Keratinocyte (primary cell): ENCODE data around the gene TM9SF2. TPM values are rescaled to one million over a fixed set of nuclear protein-coding genes. Genes with fewer than 3 reads are reported as not detected.

Experiments used
- DNase-seq: peaks from one replicate; pipeline ENCODE4 v3.0.0-alpha.2; 2011; ENCODE audit warnings: low read depth, missing footprints, low spot score
- FAIRE-seq: peaks from 2 replicates; lab custom pipeline; 2011; peaks lifted over from hg19 to GRCh38; lab: Jason Lieb, UNC
- H2AFZ ChIP-seq: 2 replicates; pipeline ENCODE4 v1.6.0; 2012; ENCODE audit warnings: low read length, control low read depth, inconsistent platforms; ENCODE audit not compliant: control insufficient read depth
- H3K27ac ChIP-seq: 2 replicates; pipeline ENCODE4 v1.5.1; 2011; ENCODE audit warnings: low read length; ENCODE audit not compliant: control insufficient read depth, insufficient read depth
- H3K27me3 ChIP-seq: 3 replicates; pipeline ENCODE4 v1.6.0; 2011; ENCODE audit warnings: low read length; ENCODE audit not compliant: control insufficient read depth, insufficient read depth; ENCODE audit errors: extremely low read depth
- H3K36me3 ChIP-seq, 2 experiments: 2 replicates in 1 of 2; 3 replicates in 1 of 2; pipeline ENCODE4 v1.5.1; 2011; ENCODE audit warnings: low read length in 2 of 2, mild to moderate bottlenecking in 1 of 2; ENCODE audit not compliant: control insufficient read depth in 2 of 2, insufficient read depth in 2 of 2; ENCODE audit errors: extremely low read depth in 1 of 2
- H3K4me1 ChIP-seq: 3 replicates; pipeline ENCODE4 v1.5.1; 2011; ENCODE audit warnings: low read length; ENCODE audit not compliant: control insufficient read depth, insufficient read depth; ENCODE audit errors: extremely low read depth
- H3K4me2 ChIP-seq: 3 replicates; pipeline ENCODE4 v1.6.0; 2011; ENCODE audit warnings: low read depth, low read length; ENCODE audit not compliant: control insufficient read depth, insufficient read depth; ENCODE audit errors: extremely low read depth
- H3K4me3 ChIP-seq, 3 experiments: fragments of 200-600 bp in 1 of 3; sonication (generic) in 1 of 3; 2 replicates in 2 of 3; 3 replicates in 1 of 3; pipeline ENCODE4 v1.5.1; 2011 to 2016; ENCODE audit warnings: low read length in 3 of 3, mild to moderate bottlenecking in 3 of 3, control low read depth in 2 of 3, inconsistent platforms in 1 of 3, low read depth in 1 of 3, mixed read lengths in 1 of 3, mixed run types in 1 of 3, moderate library complexity in 1 of 3; ENCODE audit not compliant: control insufficient read depth in 2 of 3, insufficient read depth in 2 of 3; ENCODE audit errors: extremely low read depth in 1 of 3
- H3K79me2 ChIP-seq: 2 replicates; pipeline ENCODE4 v1.6.0; 2012; ENCODE audit warnings: low read length; ENCODE audit not compliant: control insufficient read depth, insufficient read depth
- H3K9ac ChIP-seq: 3 replicates; pipeline ENCODE4 v1.6.0; 2011; ENCODE audit warnings: low read length; ENCODE audit not compliant: control insufficient read depth, insufficient read depth; ENCODE audit errors: extremely low read depth
- H3K9me1 ChIP-seq: 3 replicates; pipeline ENCODE4 v1.6.0; 2011; ENCODE audit warnings: low read length; ENCODE audit not compliant: control insufficient read depth, insufficient read depth; ENCODE audit errors: extremely low read depth
- H3K9me3 ChIP-seq: 2 replicates; pipeline ENCODE4 v1.5.1; 2012; ENCODE audit warnings: low read depth, low read length; ENCODE audit not compliant: control insufficient read depth
- H4K20me1 ChIP-seq: 3 replicates; pipeline ENCODE4 v1.6.0; 2011; ENCODE audit warnings: low read length; ENCODE audit not compliant: control insufficient read depth, insufficient read depth; ENCODE audit errors: extremely low read depth
- CTCF ChIP-seq, 3 experiments: IDR thresholded peaks in 1 of 3; conservative IDR thresholded peaks in 1 of 3; optimal IDR thresholded peaks in 1 of 3; 2 replicates in 2 of 3; 3 replicates in 1 of 3; pipeline versions ENCODE3 to v1.5.1; 2011; ENCODE audit warnings: low read length in 3 of 3, mild to moderate bottlenecking in 3 of 3, moderate library complexity in 2 of 3, control low read depth in 1 of 3, inconsistent platforms in 1 of 3; ENCODE audit not compliant: insufficient read depth in 2 of 3; ENCODE audit errors: extremely low read depth in 1 of 3
- EZH2 ChIP-seq: IDR thresholded peaks from one replicate; pipeline ENCODE4 v1.6.1; 2012; ENCODE audit warnings: inconsistent platforms, mild to moderate bottlenecking, low read length, moderate library complexity
- dilution Hi-C: fragments of 300-500 bp; cut with MboI; formaldehyde crosslinking; loops from one replicate; pipeline ENCODE4 v1.7.0; 2020; ENCODE audit warnings: low sequenced_read_pairs; ENCODE audit not compliant: extremely low pct_ligation_motif_present
- polyA plus RNA-seq, 5 experiments: library from polyadenylated mRNA; depleted of rRNA in 3 of 5; stranded (reverse) in 3 of 5; stranded (forward) in 1 of 5; unstranded in 1 of 5; fragments of >200 nt; gene quantifications; 1 replicate in 1 of 5; 2 replicates in 3 of 5; 3 replicates in 1 of 5; pipeline versions ENCODE4 v1.2.1 to v1.2.3, GENCODE V29; 2011 to 2012; ENCODE audit warnings: missing spikeins in 2 of 5, low read depth in 1 of 5, low replicate concordance in 1 of 5

TM9SF2 gene
- polyA plus RNA-seq, 1 donor (not counting 4 experiments of a cell fraction or from before 2014, with no cell fraction given), result 134 TPM

DNA sequence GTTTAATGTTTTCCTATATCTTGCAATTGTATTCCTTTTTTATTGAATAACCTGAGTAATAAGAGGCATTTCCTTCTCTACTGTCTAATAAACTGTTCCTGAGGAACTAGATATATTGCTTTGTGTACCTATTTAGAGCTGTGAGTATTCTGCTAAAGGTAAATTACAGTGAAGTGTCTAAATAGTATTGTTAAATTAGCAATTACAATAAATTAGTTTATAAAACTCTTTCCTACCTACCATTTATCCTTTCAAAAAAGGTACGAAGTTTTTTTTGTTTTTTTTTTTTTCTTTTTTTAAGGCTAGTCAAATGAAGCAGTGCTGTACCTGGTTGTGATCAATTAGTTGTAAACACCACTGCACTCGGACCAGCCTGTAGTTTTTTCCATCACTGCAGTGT lies 34.8 kb downstream of the TM9SF2 start:
- FAIRE-seq, result no peak
- H3K27me3 ChIP-seq, result no peaks in the 10 kb centered on the region
- no peaks in the 10 kb centered on the region for H3K9me1 ChIP-seq
- no peaks in the 10 kb centered on the region for H3K79me2 ChIP-seq
- H3K4me1 ChIP-seq, result no peaks in the 10 kb centered on the region
- no peak overlapping the region for H3K4me2 ChIP-seq
- no peak for TF ChIP-seq EZH2
- no peak for TF ChIP-seq CTCF (optimal IDR thresholded peaks at IDR 0.05 in 1 of 3, IDR thresholded peaks at IDR 0.05 in 1 of 3, conservative IDR thresholded peaks at IDR 0.05 in 1 of 3; ENCODE audit: extremely low read depth in 1 of 3, insufficient read depth in 2 of 3, low read length in 3 of 3)
- no peaks in the 10 kb centered on the region for H4K20me1 ChIP-seq
- H3K27ac ChIP-seq, result no peak overlapping the region
- H2AFZ ChIP-seq, result no peak overlapping the region
- no peak overlapping the region for H3K4me3 ChIP-seq
- dilution Hi-C loops, result no loop called here
- H3K9me3 ChIP-seq, result no peaks in the 10 kb centered on the region
- H3K36me3 ChIP-seq, result peaks cover 0 to 12% of the 10 kb centered on the region in 2 experiments
- no peak overlapping the region for H3K9ac ChIP-seq
- no peak for DNase-seq

- no peak overlapping the region for H3K9ac ChIP-seq
- FAIRE-seq (no peak), DNase-seq (no peak)
- dilution Hi-C loops, result no loop called here
- H3K4me3 ChIP-seq, result no peak overlapping the region
- no peaks in the 10 kb centered on the region for H3K27me3 ChIP-seq
- H3K27ac ChIP-seq, result no peak overlapping the region
- H3K79me2 ChIP-seq, result no peaks in the 10 kb centered on the region
- H3K9me1 ChIP-seq, result no peaks in the 10 kb centered on the region
- H3K36me3 ChIP-seq, result peaks cover 12 to 16% of the 10 kb centered on the region in 2 experiments
- H2AFZ ChIP-seq, result no peak overlapping the region
- no peak for TF ChIP-seq EZH2
- TF ChIP-seq CTCF (optimal IDR thresholded peaks at IDR 0.05 in 1 of 3, IDR thresholded peaks at IDR 0.05 in 1 of 3, conservative IDR thresholded peaks at IDR 0.05 in 1 of 3; ENCODE audit: extremely low read depth in 1 of 3, insufficient read depth in 2 of 3, low read length in 3 of 3), result no peak
- no peak overlapping the region for H3K4me2 ChIP-seq
- H3K9me3 ChIP-seq, result no peaks in the 10 kb centered on the region
- no peaks in the 10 kb centered on the region for H4K20me1 ChIP-seq
- no peaks in the 10 kb centered on the region for H3K4me1 ChIP-seq
Observed at GRCh38 chr13:99540530-99540929, 39.3 kb downstream of the TM9SF2 start.
